Measurements from ENCODE around the gene KRT28.

KRT28 gene

DNA sequence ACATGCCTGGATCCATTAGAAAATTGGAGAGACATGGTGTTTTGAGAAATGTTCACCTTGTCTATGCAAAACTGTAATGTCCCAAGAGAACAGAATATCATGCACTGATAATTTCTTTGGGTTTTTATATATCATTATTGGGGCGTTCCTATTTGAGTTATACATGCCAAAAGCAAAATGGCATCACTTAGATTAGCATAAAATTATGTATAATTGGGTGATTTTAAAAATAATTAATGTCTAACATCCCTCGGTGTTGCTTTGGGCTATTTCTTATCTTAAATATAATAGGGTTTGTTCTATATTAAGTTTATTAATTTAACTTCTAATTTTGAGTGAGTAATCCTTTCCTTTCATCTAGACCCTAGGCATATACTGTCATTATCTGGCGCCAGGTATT lies at the start of gene KRT28:
Gene KRT28, minus strand, starts transcription at position 101 of the 400 bp plus-strand sequence. Its CDS starts 66 bp downstream, at position 35.
- no peak for DNase-seq

GRCh38 chr17:40848583-40849235 lies 49.0 kb upstream of the KRT28 start:
- DNase-seq = no peak

- DNase-seq = no peak
These were observed 46.9 kb upstream of the KRT28 start for GRCh38 chr17:40846515-40847144.

GRCh38 chr17:40844671-40845107 lies 44.9 kb upstream of the KRT28 start:
- DNase-seq = no peak

DNA sequence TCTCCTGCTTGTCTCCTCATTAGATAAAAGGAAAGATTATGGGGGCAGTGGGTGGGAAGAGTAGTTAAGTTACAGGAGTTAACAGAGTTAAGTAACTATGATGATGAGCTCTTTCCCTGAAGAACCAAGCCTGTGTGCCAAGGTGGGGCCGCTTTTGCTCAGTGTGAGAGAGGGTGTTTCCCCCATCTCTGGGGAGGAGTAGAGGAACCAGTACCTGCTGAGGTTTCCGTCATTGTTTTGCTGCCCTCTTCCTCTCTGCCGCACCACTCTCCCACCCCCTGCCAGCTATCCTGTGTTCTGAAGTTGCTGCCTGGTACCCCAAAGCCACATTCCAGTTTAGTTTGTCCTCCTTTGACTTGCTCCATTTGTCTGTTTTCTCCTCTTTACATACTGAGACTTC lies 43.5 kb upstream of the KRT28 start:
- no peak for DNase-seq

DNA sequence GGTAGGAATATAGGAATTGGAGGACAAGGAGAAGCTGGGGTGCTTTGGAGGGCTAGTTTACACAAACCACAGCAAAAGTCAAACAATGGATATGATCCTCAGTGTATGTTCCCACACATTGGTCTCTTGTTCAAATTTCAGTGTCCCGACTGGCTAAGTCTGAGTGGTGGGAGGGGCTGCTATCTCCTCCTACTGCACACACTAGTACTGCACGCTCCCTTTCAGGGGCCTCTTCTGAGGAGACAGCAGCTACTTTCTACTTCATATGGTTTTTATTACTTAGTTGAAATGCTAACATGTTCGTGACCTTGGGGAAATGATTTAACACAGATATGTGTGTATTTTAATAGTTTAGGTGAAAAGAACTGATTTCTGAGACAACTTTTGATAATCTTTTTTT lies 41.5 kb upstream of the KRT28 start:
- no peak for DNase-seq

DNA sequence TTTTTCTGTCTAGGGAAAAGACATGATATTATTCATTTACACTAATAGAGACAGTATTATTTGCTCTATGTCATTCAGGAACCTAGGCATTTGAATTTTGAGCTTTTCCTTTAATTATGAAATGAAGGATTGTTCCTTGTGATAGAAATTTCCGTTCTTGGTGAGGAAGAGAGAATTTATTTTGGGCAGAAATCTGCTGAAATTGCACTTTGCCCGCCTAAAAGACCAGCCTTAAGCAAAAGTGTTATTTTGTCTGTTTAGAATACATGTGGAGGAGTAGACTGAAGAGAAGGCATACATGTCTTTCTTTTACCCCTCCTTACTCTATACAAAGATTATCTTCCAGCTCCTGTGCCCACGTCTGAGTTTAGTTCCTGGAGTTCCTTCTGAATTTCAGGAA lies 39.4 kb upstream of the KRT28 start:
- DNase-seq = no peak

DNA sequence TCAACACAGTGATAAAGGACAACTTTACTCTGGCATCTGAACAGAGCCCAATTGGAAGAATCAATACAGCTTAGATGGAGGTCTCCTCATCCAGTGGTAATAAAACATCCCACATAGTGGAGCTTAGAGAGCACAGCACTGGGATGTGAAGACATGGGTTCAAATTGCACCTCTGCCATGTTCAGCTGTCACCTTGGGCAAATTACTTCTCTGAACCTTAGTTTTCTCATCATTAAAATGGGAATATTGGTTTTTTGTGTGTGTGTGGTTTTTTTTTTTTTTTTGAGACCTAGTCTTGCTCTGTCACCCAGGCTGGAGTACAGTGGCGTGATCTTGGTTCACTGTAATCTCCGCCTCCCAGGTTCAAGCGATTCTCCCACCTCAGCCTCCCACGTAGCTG lies 36.3 kb upstream of the KRT28 start:
- no peak for DNase-seq

GRCh38 chr17:40833882-40834281 lies 34.1 kb upstream of the KRT28 start:
- DNase-seq = no peak

GRCh38 chr17:40832840-40833239 lies 33.1 kb upstream of the KRT28 start:
- no peak for DNase-seq

GRCh38 chr17:40830085-40830776 lies 30.5 kb upstream of the KRT28 start:
- no peak for DNase-seq

DNA sequence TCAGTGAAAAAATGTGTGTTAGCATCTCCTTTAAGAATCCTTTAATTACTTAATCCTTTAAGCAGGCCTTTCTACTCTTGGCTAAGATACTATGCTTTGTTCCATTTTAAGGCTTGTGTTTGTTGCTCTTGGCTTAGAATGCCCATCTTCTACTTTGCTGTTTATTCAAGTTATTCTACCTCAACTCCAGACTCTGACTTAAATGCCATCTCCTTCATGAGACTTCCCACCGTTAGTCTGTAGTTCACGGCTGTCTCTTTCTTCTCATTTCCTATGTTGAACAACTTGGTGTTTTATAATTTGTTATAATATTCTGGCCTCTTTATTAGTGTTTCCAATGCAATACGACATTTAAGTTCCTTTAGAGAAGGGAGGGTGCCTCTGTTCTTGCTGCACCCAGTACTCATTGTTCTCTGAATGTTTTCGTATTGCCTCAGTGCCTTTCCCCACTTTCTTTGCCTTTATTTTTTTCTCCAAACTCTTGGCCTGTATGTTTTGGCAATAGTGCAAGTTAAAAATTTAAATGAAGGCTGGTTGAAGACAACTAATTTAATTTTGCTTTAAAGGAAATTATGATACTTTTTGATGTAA lies 28.8 kb upstream of the KRT28 start:
- no peak for DNase-seq

DNA sequence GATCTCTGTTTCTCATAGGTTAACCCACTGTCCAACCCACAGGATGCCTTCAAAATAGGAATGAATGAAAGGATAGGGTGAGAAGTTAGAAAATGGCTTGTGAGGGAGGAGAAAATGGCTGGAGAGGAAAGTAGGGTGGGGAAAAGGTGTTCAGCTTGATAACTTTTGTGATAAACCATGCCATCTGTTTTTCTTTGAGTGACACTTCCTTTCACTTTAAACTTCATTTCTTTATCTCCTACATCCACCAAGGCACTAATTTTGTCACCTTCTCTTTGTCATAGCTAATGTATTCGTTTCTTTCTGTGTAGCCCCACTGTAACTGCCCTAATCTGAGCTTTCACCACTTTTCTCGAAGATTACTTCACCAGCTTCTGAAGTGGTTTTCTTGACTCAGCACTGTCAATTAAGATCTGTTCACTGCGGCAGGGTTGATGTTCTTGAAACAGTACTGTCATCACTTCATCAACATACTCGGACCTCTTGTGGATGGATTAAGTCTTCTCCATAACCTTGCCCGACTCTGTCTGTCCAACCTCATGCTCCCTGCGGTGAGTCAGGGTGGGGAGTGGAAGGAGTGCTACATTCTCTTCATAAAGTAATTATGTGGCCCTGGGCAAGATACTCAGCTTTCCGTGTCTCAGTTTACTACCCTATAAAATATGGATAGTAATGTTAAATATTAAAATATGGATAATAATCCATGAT lies 28.1 kb upstream of the KRT28 start:
- no peak for DNase-seq

- DNase-seq = no peak
These were observed 25.8 kb upstream of the KRT28 start for GRCh38 chr17:40825599-40825998.

- no peak for DNase-seq
These were observed 24.5 kb upstream of the KRT28 start for GRCh38 chr17:40824015-40824832.

DNA sequence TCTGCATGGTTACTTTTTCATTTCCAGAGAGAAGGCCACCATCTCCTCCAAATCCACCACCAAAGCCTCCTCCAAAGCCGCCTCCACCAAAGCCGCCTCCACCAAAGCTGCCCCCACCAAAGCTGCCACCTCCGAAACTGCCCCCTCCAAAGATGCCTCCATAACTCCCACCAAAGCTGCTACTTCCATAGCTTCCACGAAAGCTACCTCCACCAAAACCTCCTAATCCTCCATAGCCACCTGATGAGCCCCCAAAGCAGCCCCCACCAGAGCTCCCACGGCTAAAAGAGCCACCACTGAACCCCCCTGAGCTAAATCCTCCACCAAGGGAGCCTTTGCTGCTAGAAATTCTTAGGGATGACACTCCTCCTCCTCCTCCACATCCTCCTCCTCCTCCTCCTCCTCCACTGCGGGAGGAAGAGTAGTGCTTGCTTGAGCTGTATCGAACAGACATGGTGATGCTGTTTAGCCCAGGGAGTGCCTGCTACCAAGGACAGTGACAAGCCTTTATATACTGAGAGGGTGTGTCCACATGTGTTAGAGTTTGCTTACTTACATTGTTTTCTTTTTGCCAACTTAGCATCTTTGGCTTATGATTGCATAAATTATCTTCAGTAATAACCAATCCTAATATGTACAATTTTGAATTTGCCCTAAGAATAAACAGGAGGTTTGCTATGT lies 22.5 kb upstream of the KRT28 start, which contains the start of gene KRT10:
Gene KRT10, minus strand, starts transcription at position 483 of the 681 bp plus-strand sequence. Its CDS starts 29 bp downstream, at position 454.
- DNase-seq = no peak

- no peak for DNase-seq
These were observed 21.8 kb upstream of the KRT28 start for GRCh38 chr17:40821536-40821935.

GRCh38 chr17:40820228-40820838 lies 20.6 kb upstream of the KRT28 start:
- DNase-seq = no peak

- DNase-seq = no peak
These were observed 19.9 kb upstream of the KRT28 start for GRCh38 chr17:40819528-40820125.

GRCh38 chr17:40818733-40819527 lies 19.2 kb upstream of the KRT28 start:
- DNase-seq = peak; percentile 90 to 95 (median 94)

All from suppressor macrophage treated with lipopolysaccharide for 1 hour (primary cell).